H9 (cell line): Measurements from ENCODE around the gene HMGCLL1. TPM values are rescaled to one million over a fixed set of nuclear protein-coding genes. Genes with fewer than 3 reads are reported as not detected.

Experiments
- DNase-seq: peaks from one replicate; pipeline ENCODE4 v3.0.0-alpha.2; 2017
- H2AFZ ChIP-seq: one replicate; pipeline ENCODE4 v1.6.1; 2013; ENCODE audit warnings: mild to moderate bottlenecking, low read length, control low read depth, moderate library complexity
- H2AK5ac ChIP-seq: 2 replicates; pipeline ENCODE4 v1.6.1; 2013; ENCODE audit warnings: low read length, control low read depth, mixed read lengths; ENCODE audit not compliant: insufficient read length
- H2BK120ac ChIP-seq: one replicate; pipeline ENCODE4 v1.6.1; 2013; ENCODE audit warnings: low read depth, mild to moderate bottlenecking, low read length, control low read depth, inconsistent platforms; ENCODE audit not compliant: poor library complexity, severe bottlenecking
- H2BK12ac ChIP-seq: 2 replicates; pipeline ENCODE4 v1.6.1; 2013; ENCODE audit warnings: low read length, control low read depth, mixed read lengths, low read depth; ENCODE audit not compliant: insufficient read length
- H2BK15ac ChIP-seq: 2 replicates; pipeline ENCODE4 v1.6.1; 2013; ENCODE audit warnings: low read depth, low read length, control low read depth
- H2BK20ac ChIP-seq: one replicate; pipeline ENCODE4 v1.6.1; 2013; ENCODE audit warnings: low read depth, mild to moderate bottlenecking, low read length, control low read depth, inconsistent platforms; ENCODE audit not compliant: poor library complexity, severe bottlenecking
- H2BK5ac ChIP-seq: 2 replicates; pipeline ENCODE4 v1.6.1; 2013; ENCODE audit warnings: low read length, control low read depth, mixed read lengths; ENCODE audit not compliant: insufficient read length
- H3K14ac ChIP-seq: 2 replicates; pipeline ENCODE4 v1.6.1; 2013; ENCODE audit warnings: low read length, control low read depth; ENCODE audit not compliant: insufficient read depth
- H3K18ac ChIP-seq: 2 replicates; pipeline ENCODE4 v1.6.1; 2013; ENCODE audit warnings: low read depth, mild to moderate bottlenecking, mixed read lengths, low read length, control low read depth; ENCODE audit not compliant: insufficient read length
- H3K23ac ChIP-seq: 2 replicates; pipeline ENCODE4 v1.6.1; 2013; ENCODE audit warnings: low read length, control low read depth, mixed read lengths, low read depth; ENCODE audit not compliant: insufficient read length
- H3K23me2 ChIP-seq: 2 replicates; pipeline ENCODE4 v1.6.1; 2013; ENCODE audit warnings: low read depth, mild to moderate bottlenecking, mixed read lengths, low read length, control low read depth; ENCODE audit not compliant: insufficient read length, poor library complexity, severe bottlenecking
- H3K27ac ChIP-seq: 2 replicates; pipeline ENCODE4 v1.5.1; 2013; ENCODE audit warnings: low read length, control low read depth, mixed read lengths, low read depth; ENCODE audit not compliant: insufficient read length
- H3K27me3 ChIP-seq: 2 replicates; pipeline ENCODE4 v1.6.1; 2013; ENCODE audit warnings: low read length, control low read depth, inconsistent platforms; ENCODE audit not compliant: insufficient read depth
- H3K4ac ChIP-seq: 2 replicates; pipeline ENCODE4 v1.6.1; 2013; ENCODE audit warnings: low read depth, mild to moderate bottlenecking, control low read depth, inconsistent platforms, low read length, moderate library complexity
- H3K4me1 ChIP-seq: 2 replicates; pipeline ENCODE4 v1.6.1; 2013; ENCODE audit warnings: low read length, control low read depth, inconsistent platforms; ENCODE audit not compliant: insufficient read depth
- H3K4me2 ChIP-seq: 2 replicates; pipeline ENCODE4 v1.6.1; 2013; ENCODE audit warnings: low read length, control low read depth, mixed read lengths; ENCODE audit not compliant: insufficient read length, insufficient read depth
- H3K56ac ChIP-seq: 2 replicates; pipeline ENCODE4 v1.6.1; 2013; ENCODE audit warnings: low read depth, mild to moderate bottlenecking, mixed read lengths, low read length, control low read depth; ENCODE audit not compliant: insufficient read length
- H3K79me1 ChIP-seq: 2 replicates; pipeline ENCODE4 v1.6.1; 2013; ENCODE audit warnings: low read depth, mild to moderate bottlenecking, moderate library complexity, low read length, control low read depth, inconsistent platforms; ENCODE audit not compliant: insufficient read depth, poor library complexity, severe bottlenecking
- H3K79me2 ChIP-seq: 2 replicates; pipeline ENCODE4 v1.6.1; 2013; ENCODE audit warnings: low read length, control low read depth, inconsistent platforms; ENCODE audit not compliant: insufficient read depth
- H3K9ac ChIP-seq: 2 replicates; pipeline ENCODE4 v1.6.1; 2013; ENCODE audit warnings: low read length, control low read depth, mixed read lengths; ENCODE audit not compliant: insufficient read length; ENCODE audit errors: extremely low read depth
- H3K9me3 ChIP-seq: one replicate; pipeline ENCODE4 v1.6.1; 2013; ENCODE audit warnings: low read depth, low read length, inconsistent platforms; ENCODE audit not compliant: control insufficient read depth
- H3T11ph ChIP-seq: one replicate; pipeline ENCODE4 v1.6.1; 2013; ENCODE audit warnings: mild to moderate bottlenecking, low read length, control low read depth, inconsistent platforms
- H4K20me1 ChIP-seq: one replicate; pipeline ENCODE4 v1.6.1; 2013; ENCODE audit not compliant: control insufficient read depth, insufficient read length, insufficient read depth
- H4K5ac ChIP-seq: 2 replicates; pipeline ENCODE4 v1.6.1; 2013; ENCODE audit warnings: low read depth, mild to moderate bottlenecking, mixed read lengths, low read length, control low read depth; ENCODE audit not compliant: insufficient read length
- H4K8ac ChIP-seq: replicated peaks from 2 replicates; pipeline ENCODE4 v1.6.1; 2013; ENCODE audit warnings: low read length, control low read depth, mixed read lengths, low read depth; ENCODE audit not compliant: insufficient read length
- H4K91ac ChIP-seq: 2 replicates; pipeline ENCODE4 v1.6.1; 2013; ENCODE audit warnings: low read depth, mild to moderate bottlenecking, moderate library complexity, mixed read lengths, low read length, control low read depth; ENCODE audit not compliant: insufficient read length
- H3K27ac Mint-ChIP-seq, 3 experiments: 2 replicates in 2 of 3; 3 replicates in 1 of 3; pipeline ENCODE4 v1.8.0; 2020 to 2021; ENCODE audit warnings: mixed read lengths in 3 of 3, mild to moderate bottlenecking in 1 of 3, moderate library complexity in 1 of 3
- H3K27me3 Mint-ChIP-seq: 2 replicates; pipeline ENCODE4 v1.8.0; 2021; ENCODE audit warnings: low read depth, mild to moderate bottlenecking, moderate library complexity, mixed read lengths
- H3K36me3 Mint-ChIP-seq, 3 experiments: 2 replicates in 2 of 3; 3 replicates in 1 of 3; pipeline ENCODE4 v1.8.0; 2020 to 2021; ENCODE audit warnings: low read depth in 3 of 3, mixed read lengths in 3 of 3; ENCODE audit not compliant: insufficient read depth in 1 of 3
- H3K4me1 Mint-ChIP-seq, 2 experiments: 2 replicates each; pipeline ENCODE4 v1.8.0; 2020; ENCODE audit warnings: mixed read lengths in 2 of 2
- H3K4me3 Mint-ChIP-seq, 2 experiments: 2 replicates in 1 of 2; 3 replicates in 1 of 2; pipeline ENCODE4 v1.8.0; 2020 to 2021; ENCODE audit warnings: mild to moderate bottlenecking in 2 of 2, mixed read lengths in 2 of 2, moderate library complexity in 1 of 2
- H3K9me3 Mint-ChIP-seq, 2 experiments: 2 replicates in 1 of 2; 3 replicates in 1 of 2; pipeline ENCODE4 v1.8.0; 2020; ENCODE audit warnings: mild to moderate bottlenecking in 2 of 2, mixed read lengths in 2 of 2, moderate library complexity in 1 of 2
- WGBS: extraction: QIAGEN DNeasy Blood & Tissue Kit; methylation state at CpG from one replicate; pipeline ENCODE4 v1.1.7; 2013; ENCODE audit warnings: missing lambda C conversion rate, low lambda C conversion rate, mixed read lengths; ENCODE audit not compliant: insufficient read length; ENCODE audit errors: extremely low coverage; 5-methylcytosine and 5-hydroxymethylcytosine counted together
- total RNA-seq: library from RNA; stranded (reverse); gene quantifications from 2 replicates; pipeline ENCODE4 v1.2.1, GENCODE V29; 2021
- TF ChIP-seq, protein P1 (sequence below): fragments of 200-600 bp; sonication (generic); conservative IDR thresholded peaks from 3 replicates; pipeline ENCODE4 v1.8.0; 2021; ENCODE audit warnings: antibody characterized with exemption, mild to moderate bottlenecking

HMGCLL1 gene
- total RNA-seq, 1 experiment from 2014 or later, result 0.24 TPM

GRCh38 chr6:55568808-55569439, 10.1 kb downstream of the HMGCLL1 start:
- no peak overlapping the region for H2BK15ac ChIP-seq
- H3K9ac ChIP-seq, result no peak overlapping the region
- H4K5ac ChIP-seq, result no peak overlapping the region
- H3K79me2 ChIP-seq, result no peaks in the 10 kb centered on the region
- Mint-ChIP-seq H3K4me1 (peaks cover 4 to 5% of the 10 kb centered on the region in 2 experiments; a peak in 3 of 4 replicates), H3K4me3 (no peak overlapping the region), H3K27ac (peak overlapping the region in 1 of 3 experiments; percentile 7; a peak in 1 of 7 replicates), H3K27me3 (no peaks in the 10 kb centered on the region), H3K9me3 (peaks cover 8 to 10% of the 10 kb centered on the region in 2 experiments), H3K36me3 (peaks cover 3 to 10% (median 3%) of the 10 kb centered on the region in 3 experiments; a peak in 4 of 7 replicates)
- H3K27ac ChIP-seq, result no peak overlapping the region
- H2BK12ac ChIP-seq, result no peak overlapping the region
- H3K14ac ChIP-seq, result no peak overlapping the region
- H3K4me2 ChIP-seq, result no peak overlapping the region
- H3K23me2 ChIP-seq, result no peaks in the 10 kb centered on the region
- no peak overlapping the region for H4K8ac ChIP-seq
- H3K27me3 ChIP-seq, result no peaks in the 10 kb centered on the region
- H3K4me1 ChIP-seq, result no peaks in the 10 kb centered on the region
- WGBS, result no CpG with 5 or more reads among the region's 1 CpG
- H3K9me3 ChIP-seq, result no peaks in the 10 kb centered on the region
- H3K18ac ChIP-seq, result no peak overlapping the region
- H2BK120ac ChIP-seq, result no peak overlapping the region
- no peak for DNase-seq
- H3T11ph ChIP-seq, result no peak overlapping the region
- TF ChIP-seq, protein P1, sequence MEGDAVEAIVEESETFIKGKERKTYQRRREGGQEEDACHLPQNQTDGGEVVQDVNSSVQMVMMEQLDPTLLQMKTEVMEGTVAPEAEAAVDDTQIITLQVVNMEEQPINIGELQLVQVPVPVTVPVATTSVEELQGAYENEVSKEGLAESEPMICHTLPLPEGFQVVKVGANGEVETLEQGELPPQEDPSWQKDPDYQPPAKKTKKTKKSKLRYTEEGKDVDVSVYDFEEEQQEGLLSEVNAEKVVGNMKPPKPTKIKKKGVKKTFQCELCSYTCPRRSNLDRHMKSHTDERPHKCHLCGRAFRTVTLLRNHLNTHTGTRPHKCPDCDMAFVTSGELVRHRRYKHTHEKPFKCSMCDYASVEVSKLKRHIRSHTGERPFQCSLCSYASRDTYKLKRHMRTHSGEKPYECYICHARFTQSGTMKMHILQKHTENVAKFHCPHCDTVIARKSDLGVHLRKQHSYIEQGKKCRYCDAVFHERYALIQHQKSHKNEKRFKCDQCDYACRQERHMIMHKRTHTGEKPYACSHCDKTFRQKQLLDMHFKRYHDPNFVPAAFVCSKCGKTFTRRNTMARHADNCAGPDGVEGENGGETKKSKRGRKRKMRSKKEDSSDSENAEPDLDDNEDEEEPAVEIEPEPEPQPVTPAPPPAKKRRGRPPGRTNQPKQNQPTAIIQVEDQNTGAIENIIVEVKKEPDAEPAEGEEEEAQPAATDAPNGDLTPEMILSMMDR, result no peak
- H3K4ac ChIP-seq, result no peak overlapping the region
- H3K23ac ChIP-seq, result no peak overlapping the region
- H3K79me1 ChIP-seq, result no peaks in the 10 kb centered on the region
- no peak overlapping the region for H2AFZ ChIP-seq
- H2BK5ac ChIP-seq, result no peak overlapping the region
- no peak overlapping the region for H2BK20ac ChIP-seq
- H3K56ac ChIP-seq, result no peak overlapping the region
- H4K20me1 ChIP-seq, result no peaks in the 10 kb centered on the region
- H2AK5ac ChIP-seq, result no peak overlapping the region
- H4K91ac ChIP-seq, result no peak overlapping the region
